NCI-H526 (cell line): ENCODE results near the gene OXLD1.

ENCODE experiments used
- DNase-seq, 2 experiments: peaks; one replicate each; lab custom pipeline; 2025; lab: John Stamatoyannopoulos, UW

OXLD1 gene

DNA sequence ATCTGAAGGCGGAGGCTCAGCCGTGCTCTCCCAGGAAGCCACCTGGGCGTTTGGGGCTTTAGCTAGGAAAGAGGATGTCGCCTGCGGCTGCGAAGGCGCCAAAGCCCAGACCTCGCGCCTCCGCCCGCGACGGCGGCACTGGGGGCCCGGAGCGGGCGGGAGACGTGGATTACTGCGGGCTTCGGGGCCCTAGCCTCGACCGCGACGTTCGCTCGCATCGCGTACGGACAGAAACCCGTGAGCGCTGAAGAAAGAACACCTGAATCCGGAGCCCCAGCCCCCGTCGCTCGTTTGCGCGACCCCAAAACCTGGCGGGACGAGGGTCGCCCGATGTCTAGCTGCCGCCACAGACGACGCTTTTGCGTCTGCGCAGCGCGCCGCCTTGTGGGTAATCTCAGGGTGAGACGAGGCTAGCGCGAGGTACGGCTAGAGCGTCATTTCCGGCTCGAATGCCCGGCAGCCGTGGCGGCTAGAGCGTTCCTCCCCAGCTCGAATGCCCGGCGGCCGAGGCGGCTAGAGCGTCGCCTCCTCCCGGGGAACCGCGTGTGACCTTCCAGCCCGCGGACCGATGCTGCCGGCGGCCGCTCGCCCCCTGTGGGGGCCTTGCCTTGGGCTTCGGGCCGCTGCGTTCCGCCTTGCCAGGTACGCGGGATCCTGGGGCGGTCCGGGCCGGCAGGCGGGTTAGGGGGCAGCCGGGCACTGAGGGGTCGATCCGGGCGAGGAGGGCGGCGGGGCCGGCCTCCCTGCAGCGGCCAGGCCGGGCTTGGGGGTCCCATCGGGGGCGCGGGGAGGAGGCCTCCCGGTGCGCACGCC lies 36.7 kb upstream of the OXLD1 start, which contains the start of gene MRPL12:
MRPL12 (plus strand) TSS at position 434 of the 813 bp plus-strand sequence; CDS start at position 569, 135 bp downstream.
- peak; percentile 71 to 98 for DNase-seq

DNA sequence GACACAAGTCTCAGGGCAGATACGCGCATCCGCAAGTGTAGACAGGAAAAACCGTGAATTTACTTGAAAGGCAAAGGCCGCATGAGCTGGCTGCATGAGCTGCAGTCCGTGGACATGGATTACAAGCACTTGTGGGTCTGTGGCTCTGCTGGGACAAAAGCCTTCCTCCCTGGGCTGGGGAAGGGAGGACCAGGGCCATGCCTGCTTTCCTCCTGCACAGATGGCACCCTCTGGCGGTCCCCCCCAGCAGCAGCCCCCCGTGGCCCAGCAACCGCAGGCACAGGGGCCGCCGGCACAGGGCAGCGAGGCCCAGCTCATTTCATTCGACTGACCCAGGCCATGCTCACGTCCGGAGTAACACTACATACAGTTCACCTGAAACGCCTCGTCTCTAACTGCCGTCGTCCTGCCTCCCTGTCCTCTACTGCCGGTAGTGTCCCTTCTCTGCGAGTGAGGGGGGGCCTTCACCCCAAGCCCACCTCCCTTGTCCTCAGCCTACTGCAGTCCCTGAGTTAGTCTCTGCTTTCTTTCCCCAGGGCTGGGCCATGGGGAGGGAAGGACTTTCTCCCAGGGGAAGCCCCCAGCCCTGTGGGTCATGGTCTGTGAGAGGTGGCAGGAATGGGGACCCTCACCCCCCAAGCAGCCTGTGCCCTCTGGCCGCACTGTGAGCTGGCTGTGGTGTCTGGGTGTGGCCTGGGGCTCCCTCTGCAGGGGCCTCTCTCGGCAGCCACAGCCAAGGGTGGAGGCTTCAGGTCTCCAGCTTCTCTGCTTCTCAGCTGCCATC lies 35.1 kb upstream of the OXLD1 start:
- DNase-seq, result peak in 1 of 2 experiments; percentile 36

DNA sequence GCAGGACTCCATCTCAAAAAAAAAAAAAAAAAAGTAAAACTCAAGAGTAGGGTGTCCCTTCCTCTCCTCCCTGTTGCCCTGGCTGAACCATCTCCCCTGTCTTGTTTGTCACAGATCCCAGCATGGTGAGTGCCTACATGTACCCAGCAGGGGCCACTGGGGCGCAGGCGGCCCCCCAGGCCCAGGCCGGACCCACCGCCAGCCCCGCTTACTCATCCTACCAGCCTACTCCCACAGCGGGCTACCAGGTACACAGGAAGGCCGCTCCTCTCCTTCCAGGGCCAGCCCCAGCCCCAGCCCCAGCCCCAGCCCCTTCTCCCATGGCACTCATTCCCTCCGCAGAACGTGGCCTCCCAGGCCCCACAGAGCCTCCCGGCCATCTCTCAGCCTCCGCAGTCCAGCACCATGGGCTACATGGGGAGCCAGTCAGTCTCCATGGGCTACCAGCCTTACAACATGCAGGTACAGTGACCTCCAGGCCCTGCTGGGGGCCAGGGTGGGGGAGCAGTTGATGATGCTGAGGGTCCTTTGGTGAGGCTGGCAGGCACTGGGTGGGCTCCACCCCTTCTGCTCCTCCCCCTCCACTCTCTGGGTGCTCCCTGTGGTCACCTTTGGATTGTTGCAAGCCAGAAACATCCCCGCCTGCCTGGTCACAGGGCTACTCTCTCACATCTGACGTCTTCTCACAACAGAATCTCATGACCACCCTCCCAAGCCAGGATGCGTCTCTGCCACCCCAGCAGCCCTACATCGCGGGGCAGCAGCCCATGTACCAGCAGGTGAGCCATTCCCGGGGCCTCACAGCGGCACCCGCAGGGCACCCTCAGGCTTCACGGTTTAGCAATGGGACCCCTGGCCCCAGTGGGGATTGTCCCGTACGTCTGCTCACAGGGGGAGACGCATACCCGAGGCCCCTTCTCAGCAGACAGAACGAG lies 34.2 kb upstream of the OXLD1 start:
- DNase-seq, result no peak

DNA sequence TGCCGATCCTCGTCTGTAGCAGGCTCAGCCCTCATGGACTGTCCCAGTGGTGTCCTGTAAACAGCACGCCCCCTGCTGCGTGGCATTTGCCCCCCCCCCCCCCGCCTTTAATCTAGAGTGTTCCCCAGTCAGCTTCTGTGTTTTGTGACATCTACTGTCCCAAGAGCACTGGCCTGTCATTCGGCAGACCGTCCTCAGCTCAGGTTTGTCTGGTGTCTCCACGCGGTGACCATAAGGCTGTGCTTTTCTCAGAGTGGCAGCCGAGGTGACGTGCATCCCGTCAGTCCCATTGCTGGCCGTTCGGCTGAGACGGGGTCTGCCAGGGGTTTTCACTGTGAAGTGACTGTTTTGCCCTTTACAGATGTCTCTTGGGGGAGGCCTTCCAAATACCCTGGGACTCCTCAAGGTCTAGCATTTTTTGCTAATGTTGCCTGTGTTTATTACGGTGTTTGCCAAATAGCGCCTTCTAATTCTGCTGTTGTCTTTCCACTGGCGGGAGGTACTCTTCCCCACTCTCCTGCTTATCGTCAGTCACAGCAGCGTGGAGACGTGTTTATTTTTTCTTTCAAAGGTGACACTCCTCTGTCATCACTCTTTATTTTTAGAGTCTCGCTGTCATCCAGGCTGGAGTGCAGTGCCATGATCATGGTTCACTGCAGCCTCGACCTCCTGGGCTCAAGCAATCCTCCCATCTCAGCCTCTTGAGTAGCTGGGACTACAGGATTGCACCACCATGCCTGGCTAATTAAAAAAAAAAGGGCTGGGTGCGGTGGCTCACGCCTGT lies 31.0 kb upstream of the OXLD1 start:
- no peak for DNase-seq

DNA sequence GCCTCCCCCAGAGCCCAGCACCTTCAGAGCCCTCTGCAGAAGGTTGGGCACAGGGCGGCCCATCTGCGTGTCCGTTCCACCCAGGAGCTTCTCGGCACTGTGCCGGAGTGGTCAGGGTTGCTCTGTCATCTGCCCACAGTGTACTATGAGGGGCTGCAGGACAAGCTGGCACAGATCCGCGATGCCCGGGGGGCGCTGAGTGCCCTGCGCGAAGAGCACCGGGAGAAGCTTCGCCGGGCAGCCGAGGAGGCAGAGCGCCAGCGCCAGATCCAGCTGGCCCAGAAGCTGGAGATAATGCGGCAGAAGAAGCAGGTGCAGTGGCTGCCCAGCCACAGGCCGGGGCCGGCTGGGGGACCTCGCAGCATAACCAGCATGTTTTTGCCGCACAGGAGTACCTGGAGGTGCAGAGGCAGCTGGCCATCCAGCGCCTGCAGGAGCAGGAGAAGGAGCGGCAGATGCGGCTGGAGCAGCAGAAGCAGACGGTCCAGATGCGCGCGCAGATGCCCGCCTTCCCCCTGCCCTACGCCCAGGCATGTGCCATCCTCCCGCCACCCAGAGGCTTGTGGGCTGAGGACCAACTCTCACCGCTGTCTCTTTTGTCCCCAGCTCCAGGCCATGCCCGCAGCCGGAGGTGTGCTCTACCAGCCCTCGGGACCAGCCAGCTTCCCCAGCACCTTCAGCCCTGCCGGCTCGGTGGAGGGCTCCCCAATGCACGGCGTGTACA lies 30.0 kb upstream of the OXLD1 start:
- no peak for DNase-seq

DNA sequence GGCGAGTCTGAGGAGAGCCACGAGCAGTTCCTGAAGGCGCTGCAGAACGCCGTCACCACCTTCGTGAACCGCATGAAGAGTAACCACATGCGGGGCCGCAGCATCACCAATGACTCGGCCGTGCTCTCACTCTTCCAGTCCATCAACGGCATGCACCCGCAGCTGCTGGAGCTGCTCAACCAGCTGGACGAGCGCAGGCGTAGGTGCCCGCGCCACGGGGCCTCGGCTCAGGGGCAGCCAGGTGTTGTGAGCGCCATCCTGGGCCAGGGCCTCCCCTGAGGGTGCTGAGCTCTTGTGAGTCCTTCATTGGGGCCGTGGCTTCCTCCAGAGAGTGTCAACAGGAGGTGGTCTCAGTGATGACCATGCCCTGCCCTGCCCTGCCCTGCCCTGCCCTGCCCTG lies 29.4 kb upstream of the OXLD1 start:
- DNase-seq, result no peak

DNA sequence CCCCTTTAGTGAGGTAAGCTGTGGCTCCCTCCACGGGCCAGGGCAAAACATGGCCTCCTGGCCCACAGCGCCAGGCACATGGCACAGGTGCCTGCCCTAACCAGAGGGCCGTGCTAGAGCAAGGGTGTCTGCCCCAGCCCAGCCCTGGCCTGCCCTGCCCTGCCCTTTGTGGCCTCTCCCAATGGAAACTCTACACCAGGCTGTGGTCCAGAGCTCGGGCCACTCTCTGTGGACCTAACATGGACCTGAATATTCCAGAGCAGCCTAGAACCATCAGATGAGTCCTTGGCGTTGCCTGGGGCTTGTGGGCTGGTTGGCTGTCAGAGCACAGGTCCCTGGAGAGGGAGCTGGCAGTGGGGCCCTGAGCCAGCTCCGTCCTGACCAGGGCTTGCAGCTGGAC lies 28.8 kb upstream of the OXLD1 start:
- DNase-seq, result no peak

DNA sequence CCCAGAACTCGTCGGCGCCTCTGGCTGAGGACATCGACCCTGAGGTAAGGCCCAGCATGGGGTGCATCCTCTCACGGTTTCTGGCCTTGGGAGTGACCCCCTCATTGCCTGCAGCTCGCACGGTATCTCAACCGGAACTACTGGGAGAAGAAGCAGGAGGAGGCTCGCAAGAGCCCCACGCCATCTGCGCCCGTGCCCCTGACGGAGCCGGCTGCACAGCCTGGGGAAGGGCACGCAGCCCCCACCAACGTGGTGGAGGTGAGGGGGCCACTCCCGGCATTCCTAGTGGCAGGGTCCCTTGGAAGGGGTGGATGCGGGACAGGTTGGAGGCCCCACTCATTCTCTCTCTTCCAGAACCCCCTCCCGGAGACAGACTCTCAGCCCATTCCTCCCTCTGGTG lies 28.4 kb upstream of the OXLD1 start:
- DNase-seq, result no peak

DNA sequence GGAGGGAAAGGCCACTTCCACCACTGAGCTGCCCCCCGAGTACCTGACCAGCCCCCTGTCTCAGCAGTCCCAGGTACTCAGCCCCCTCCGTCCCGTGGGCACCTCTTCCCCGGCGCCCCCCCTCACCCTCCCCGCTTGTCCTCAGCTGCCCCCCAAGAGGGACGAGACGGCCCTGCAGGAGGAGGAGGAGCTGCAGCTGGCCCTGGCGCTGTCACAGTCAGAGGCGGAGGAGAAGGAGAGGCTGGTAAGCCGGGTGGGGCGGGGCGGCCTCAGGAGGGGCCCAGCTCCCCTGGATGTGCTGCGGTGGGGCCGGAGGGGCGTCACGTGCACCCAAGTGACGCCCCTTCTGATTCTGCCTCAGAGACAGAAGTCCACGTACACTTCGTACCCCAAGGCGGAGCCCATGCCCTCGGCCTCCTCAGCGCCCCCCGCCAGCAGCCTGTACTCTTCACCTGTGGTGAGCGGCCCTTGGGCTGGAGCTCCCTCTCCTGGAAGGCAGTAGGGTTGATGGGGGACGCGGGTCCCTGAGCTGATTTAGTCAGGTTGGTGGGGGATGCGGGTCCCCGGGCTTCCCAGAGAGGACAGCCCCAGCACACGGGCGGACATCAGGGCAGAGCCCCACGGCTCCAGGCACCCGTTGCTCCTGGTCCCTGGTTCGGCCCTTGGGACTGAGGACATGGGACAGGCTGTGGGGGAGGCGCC lies 27.3 kb upstream of the OXLD1 start:
- DNase-seq, result no peak

DNA sequence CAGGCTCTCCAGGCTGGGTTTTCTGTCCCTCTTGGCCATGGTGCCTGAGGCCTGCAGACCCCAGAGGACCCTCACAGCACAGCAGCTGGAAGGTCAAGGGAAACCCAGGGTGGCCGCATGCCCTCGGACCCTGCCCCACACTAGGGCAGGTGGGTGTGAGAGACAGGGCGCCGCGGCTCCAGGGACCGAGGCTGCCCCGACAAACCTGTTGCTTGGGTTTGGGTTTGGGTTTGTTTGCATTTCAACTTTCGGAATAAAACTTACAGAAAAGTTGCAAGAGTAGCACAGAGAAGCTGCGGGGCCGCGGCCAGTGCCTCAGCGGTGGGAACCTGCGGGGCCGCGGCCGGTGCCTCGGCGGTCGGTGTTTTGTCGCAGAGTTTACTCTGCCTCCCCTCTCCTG lies 25.2 kb upstream of the OXLD1 start:
- DNase-seq, result no peak

DNA sequence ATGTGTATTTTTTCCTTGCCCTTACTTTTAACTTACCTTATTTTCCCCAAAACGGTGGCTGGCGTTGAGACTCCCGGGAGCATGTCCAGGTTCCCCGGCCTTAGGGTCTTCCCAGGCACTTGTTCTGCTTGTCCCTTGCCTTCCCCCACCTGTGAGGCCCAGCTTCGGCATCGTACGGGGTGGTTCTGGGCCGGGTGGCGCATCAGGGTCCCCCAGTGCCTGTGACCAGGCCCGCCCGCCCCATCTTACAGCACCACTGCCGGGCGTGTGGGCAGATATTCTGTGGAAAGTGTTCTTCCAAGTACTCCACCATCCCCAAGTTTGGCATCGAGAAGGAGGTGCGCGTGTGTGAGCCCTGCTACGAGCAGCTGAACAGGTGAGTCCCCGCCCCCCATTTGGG lies 24.8 kb upstream of the OXLD1 start:
- no peak for DNase-seq

DNA sequence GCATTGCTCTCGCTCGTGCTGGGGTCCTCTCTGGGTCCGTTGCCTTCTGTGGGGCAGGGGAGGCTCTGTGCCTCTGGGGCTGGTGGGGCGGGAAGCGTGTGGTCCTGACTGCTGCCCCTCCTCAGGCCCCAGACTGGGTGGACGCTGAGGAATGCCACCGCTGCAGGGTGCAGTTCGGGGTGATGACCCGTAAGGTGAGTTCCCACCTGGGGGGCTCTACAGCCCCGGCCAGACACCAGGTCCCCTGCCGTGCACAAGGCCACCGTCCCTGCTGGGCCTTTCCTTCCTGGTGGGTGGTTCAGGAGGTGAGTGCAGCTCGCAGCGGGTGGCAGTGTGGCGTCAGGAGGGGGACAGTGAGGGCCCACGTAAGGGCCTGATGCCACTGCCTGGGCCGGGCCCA lies 24.1 kb upstream of the OXLD1 start:
- DNase-seq, result no peak

DNA sequence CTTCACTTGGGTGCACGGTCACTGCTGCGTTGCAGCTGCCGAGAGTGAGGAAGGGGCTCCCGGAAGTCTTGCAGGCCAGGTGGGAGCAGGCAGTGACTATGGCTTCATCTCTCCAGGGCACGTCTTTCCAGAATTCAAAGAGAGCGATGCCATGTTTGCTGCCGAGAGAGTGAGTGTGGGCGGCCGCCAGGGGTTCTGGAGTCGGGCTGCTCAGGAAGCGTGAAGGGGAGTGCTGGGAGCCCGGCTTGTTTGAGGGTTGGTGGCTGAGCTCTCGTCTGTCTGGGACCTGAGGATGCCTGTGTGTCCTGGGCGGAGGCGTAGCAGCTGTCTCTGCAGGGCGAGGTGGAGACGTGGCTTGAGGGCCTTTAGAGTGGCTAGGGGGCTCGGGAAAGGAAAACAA lies 23.7 kb upstream of the OXLD1 start:
- DNase-seq, result no peak

DNA sequence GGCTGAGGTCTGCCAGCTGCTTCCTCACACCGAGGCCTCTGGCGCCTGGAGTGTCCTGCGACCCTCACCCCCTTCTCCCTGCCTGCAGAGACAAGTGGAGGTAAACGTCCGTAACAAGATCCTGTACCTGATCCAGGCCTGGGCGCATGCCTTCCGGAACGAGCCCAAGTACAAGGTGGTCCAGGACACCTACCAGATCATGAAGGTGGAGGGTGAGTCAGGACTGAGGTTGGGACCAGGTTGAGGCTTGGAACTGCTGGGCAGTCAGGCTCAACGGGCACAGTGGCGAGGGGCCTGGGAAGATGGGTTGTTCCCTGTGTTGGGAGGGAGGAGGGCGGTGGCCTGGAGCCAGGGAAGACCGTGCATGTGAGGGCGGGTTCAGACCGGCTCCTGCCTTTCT lies 22.2 kb upstream of the OXLD1 start:
- DNase-seq, result no peak

DNA sequence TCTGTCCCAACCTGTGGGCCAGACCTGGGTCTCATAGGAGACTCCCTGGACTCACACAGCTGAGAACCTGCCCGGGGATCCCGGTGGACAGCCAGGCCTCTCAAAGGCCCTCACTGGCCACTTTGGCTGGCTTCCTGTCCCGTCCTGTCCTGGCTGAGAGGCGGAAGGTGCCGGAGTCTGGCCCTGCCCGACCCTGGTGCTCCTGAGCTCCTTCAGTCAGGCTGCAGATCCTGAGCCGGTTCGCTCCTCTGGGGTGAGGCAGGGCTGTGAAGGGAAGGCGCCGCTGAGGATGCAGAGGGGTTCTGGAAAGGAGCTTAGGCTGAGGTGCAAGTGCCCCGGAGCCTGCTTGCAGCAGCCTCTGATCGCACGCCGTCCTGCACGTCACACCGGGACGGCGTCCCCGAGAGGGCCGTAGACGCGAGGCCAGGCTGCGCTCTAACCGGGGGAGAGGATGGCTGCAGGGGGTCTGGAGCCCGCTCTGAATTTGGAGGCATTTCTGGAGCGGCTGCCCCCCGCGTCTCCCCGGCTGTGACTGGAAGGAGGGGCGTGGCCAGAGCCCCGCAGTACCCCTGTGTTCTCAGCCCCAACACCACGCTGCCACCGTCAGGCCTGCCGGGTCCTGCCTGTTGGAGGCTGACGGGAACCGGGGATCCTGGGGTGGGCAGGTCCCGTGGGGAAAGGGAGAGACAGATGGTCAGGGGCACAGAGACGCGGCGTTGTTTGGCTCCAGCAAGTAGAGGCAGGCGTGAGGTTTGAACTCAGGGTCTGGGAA lies 21.6 kb upstream of the OXLD1 start:
- DNase-seq, result no peak

DNA sequence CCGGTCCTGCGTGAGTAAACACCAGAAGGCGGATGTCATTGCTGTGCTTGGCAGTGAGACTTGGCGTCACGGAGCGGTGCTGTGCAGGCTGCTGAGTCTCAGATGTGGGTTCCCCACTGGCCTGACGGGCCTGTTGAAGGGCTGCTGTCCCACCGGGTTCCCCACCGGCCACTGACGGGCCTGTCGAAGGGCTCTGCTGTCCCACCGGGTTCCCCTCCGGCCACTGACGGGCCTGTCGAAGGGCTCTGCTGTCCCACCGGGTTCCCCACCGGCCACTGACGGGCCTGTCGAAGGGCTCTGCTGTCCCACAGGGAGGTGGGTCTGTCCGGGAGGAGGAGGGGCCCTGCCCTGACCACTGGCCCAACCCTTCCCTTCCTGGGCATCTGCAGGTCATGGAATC lies 20.2 kb upstream of the OXLD1 start:
- no peak for DNase-seq

DNA sequence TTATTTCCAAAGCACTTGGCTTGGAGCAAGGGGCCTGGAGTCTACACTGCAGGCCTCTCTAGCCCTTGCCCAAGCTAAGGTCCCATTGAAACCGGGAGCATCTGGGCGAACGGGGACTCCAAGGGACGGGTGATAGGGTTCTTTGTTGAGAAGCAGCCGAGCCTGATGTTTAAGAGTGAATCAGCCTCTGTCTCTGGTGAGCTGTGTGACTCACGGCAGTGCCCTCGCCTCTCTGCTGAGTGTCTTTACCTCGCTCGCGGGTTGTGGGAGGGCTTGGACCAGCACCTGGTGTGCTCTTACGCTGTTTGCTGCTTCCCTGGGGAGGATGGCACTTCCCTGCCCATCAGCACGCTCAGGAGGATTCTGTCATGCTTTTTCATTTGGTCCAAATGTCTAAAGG lies 18.7 kb upstream of the OXLD1 start:
- DNase-seq, result no peak

DNA sequence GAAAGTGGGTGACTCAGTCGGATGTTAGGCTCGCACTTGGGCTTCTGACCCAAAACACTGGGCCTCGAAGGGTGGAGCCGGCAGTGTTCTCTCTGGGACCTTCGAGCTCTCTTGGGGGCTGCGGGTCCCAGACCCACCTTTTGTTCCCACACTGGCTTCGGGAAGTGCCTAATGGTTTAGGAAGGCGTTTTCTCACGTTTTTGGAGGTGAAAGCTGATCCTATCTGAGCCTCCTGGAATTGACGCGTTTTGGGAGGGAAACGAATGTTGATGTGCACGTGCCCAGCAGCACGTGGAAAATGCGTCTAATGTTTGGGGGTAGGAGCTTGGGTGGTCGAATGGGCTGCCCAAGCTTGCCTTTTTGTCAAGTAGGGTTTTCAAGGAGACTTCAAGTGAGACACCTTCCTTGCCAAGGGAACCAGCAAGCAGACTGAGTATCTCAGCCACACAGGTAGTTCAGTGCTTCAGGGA lies 18.1 kb upstream of the OXLD1 start:
- no peak for DNase-seq
